ENCODE results near the gene PRPH2. TPM values are rescaled to one million over a fixed set of nuclear protein-coding genes. Genes with fewer than 3 reads are reported as not detected.

PRPH2 gene
- total RNA-seq, 4 donors from 2014 or later: 0.67 to 9.9 (median 1.3) TPM; not detected in 1

DNA sequence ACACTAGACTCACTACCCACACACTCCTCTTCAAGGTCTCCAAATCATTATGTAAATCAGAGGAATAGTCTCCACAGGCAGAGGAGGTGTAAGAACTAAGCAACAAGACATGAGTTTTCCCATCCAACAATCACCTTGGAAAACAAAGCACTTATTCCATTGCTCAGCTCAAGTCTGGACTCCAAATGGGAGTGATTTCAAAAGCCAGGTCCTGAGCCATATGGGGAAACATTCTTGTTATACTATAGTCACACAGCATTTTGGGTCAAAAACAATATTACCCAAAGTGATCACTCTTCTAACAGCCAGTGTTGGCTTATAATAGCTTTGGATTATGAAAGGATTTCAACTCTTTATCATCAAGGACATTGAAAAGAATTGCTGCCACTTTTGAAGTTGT, 3.6 kb upstream of the PRPH2 start:
- Histone ChIP-seq H3K36me3 (no peaks in the 10 kb centered on the region), H3K27me3 (no peaks in the 10 kb centered on the region), H3K4me1 (no peaks in the 10 kb centered on the region), H3K27ac (peak overlapping the region in 3 of 4 donors; percentile 50 to 83 (median 75)), H3K9me3 (no peaks in the 10 kb centered on the region), H3K4me3 (peak overlapping the region in 2 of 4 donors; percentile 50 to 52)
- TF ChIP-seq, protein P1, sequence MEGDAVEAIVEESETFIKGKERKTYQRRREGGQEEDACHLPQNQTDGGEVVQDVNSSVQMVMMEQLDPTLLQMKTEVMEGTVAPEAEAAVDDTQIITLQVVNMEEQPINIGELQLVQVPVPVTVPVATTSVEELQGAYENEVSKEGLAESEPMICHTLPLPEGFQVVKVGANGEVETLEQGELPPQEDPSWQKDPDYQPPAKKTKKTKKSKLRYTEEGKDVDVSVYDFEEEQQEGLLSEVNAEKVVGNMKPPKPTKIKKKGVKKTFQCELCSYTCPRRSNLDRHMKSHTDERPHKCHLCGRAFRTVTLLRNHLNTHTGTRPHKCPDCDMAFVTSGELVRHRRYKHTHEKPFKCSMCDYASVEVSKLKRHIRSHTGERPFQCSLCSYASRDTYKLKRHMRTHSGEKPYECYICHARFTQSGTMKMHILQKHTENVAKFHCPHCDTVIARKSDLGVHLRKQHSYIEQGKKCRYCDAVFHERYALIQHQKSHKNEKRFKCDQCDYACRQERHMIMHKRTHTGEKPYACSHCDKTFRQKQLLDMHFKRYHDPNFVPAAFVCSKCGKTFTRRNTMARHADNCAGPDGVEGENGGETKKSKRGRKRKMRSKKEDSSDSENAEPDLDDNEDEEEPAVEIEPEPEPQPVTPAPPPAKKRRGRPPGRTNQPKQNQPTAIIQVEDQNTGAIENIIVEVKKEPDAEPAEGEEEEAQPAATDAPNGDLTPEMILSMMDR (IDR thresholded peaks at IDR 0.05): no peak
- TF ChIP-seq POLR2A (IDR thresholded peaks at IDR 0.05): no peak
- no peak for DNase-seq

DNA sequence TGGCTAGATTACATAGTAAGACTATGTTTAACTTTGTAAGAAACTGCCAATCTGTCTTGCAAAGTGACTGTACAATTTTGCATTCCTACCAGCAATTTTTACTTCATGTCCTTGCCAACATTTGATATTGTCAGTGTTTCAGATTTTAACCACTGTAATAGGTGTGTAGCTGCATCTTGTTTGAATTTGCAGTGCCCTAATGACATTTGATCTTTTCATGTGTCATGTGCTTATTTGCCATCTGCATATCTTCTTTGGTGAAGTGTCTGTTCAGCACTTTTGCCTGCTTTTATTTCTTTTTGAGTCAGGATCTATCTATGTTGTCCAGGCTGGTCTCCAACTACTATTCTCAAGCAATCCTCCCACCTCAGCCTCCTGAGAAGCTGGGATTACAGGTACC, 2.4 kb upstream of the PRPH2 start:
- no peak overlapping the region for H3K4me3 ChIP-seq
- no peak overlapping the region for H3K27ac ChIP-seq
- DNase-seq: no peak
- no peaks in the 10 kb centered on the region for H3K9me3 ChIP-seq
- no peaks in the 10 kb centered on the region for H3K27me3 ChIP-seq
- H3K4me1 ChIP-seq: no peaks in the 10 kb centered on the region
- TF ChIP-seq, protein P1 (IDR thresholded peaks at IDR 0.05): no peak
- TF ChIP-seq POLR2A (IDR thresholded peaks at IDR 0.05): no peak
- no peaks in the 10 kb centered on the region for H3K36me3 ChIP-seq

DNA sequence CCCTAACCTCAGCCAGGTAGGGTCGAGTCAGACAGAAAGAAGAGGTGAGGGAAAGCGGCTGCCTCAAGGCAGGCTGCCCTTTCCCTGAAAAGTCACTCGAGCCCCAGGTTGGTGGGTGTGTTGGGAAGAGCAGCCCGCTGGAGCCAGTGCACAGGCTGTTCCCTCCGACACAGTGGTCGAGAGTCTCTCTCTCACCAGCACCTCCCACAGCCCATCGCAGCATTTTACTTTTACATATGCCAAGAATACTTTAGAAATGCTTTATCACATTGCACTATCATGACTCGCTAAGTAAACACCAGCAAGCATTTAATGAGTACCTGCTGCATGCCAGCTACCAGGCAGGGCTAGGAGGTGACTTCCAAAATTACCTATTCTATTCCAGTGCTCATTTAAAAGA, 1.7 kb downstream of the PRPH2 start:
- Histone ChIP-seq H3K36me3 (no peaks in the 10 kb centered on the region), H3K4me3 (no peak overlapping the region), H3K27me3 (no peaks in the 10 kb centered on the region), H3K4me1 (no peaks in the 10 kb centered on the region), H3K9me3 (no peaks in the 10 kb centered on the region), H3K27ac (no peak overlapping the region)
- no peak for TF ChIP-seq POLR2A (IDR thresholded peaks at IDR 0.05)
- TF ChIP-seq, protein P1 (IDR thresholded peaks at IDR 0.05): no peak
- DNase-seq: no peak

DNA sequence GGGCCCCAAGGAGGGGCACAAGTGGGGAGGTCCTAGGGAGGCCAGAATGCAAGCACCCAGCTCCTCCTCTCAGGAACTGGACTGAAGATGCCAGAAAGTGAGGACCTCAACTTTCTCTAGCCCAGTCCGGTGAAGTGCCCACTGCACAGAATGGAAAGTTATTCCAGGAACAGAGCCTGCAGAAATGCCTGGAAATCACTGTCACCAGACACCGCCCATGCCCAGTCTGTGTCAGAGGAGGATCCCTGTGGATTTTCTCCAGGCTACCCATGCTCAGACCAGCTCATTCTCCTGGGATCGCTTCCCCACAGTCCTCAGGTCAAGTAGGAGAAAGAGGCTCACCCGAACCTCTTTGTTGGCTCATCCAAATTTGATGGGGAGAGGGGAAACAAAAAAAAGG, 6.5 kb downstream of the PRPH2 start:
- no peak for DNase-seq
- H3K27ac ChIP-seq: no peak overlapping the region
- H3K27me3 ChIP-seq: no peaks in the 10 kb centered on the region
- no peaks in the 10 kb centered on the region for H3K4me1 ChIP-seq
- H3K9me3 ChIP-seq: no peaks in the 10 kb centered on the region
- H3K4me3 ChIP-seq: no peak overlapping the region
- no peak for TF ChIP-seq POLR2A (IDR thresholded peaks at IDR 0.05)
- TF ChIP-seq, protein P1 (IDR thresholded peaks at IDR 0.05): no peak
- H3K36me3 ChIP-seq: no peaks in the 10 kb centered on the region

DNA sequence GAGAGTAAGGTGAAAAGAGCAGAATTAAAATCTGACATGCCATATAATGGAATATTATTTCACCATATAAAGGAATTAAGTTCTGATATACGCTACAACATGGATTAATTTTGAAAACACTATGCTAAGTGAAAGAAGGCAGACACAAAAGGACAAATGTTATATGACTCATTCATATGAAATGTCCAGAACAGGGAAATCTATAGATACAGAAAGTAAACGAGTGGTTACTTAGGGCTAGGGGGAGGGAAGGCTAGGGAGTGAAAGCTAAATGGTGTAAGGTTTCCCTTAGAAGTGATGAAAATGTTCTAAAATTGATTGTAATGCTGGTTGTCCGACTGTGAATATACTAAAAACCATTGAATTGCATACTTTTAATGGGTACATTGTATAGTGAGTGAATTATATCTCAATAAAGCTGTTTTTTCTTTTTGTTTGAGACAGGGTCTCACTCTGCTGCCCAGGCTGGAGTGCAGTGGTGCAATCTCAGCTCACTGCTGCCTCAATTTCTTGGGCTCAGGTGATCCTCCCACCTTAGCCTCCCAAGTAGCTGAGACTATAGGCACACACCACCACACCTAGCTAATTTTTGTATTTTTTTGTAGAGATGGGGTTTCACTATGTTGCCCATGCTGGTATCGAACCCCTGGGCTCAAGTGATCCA, 8.2 kb downstream of the PRPH2 start:
- no peak overlapping the region for H3K4me3 ChIP-seq
- no peaks in the 10 kb centered on the region for H3K36me3 ChIP-seq
- TF ChIP-seq, protein P1 (IDR thresholded peaks at IDR 0.05): no peak
- TF ChIP-seq POLR2A (IDR thresholded peaks at IDR 0.05): no peak
- H3K9me3 ChIP-seq: no peaks in the 10 kb centered on the region
- no peak for DNase-seq
- H3K4me1 ChIP-seq: no peaks in the 10 kb centered on the region
- no peak overlapping the region for H3K27ac ChIP-seq
- no peaks in the 10 kb centered on the region for H3K27me3 ChIP-seq

Data from Peyer's patch (tissue), 4 donors.